B cell (primary cell): Measurements from ENCODE around the gene INSR.

Experiments used
- CTCF ChIP-seq: fragments of 200-600 bp; IDR thresholded peaks from one replicate; pipeline ENCODE4 v1.8.0; 2022; ENCODE audit warnings: antibody characterized with exemption, mild to moderate bottlenecking
- EZH2 ChIP-seq: IDR thresholded peaks from 2 replicates; pipeline ENCODE4 v1.6.1; 2012; ENCODE audit warnings: borderline replicate concordance, low read depth, mild to moderate bottlenecking, moderate library complexity, low read length; ENCODE audit not compliant: insufficient read depth, poor library complexity, severe bottlenecking

- TF ChIP-seq CTCF (no peak), EZH2 (no peak)
These were observed 194.7 kb downstream of the INSR start for GRCh38 chr19:7099597-7099921.
